Thoracic aorta (tissue), 2 donors: ENCODE measurements around the gene ITGA6. TPM values are rescaled to one million over a fixed set of nuclear protein-coding genes. Genes with fewer than 3 reads are reported as not detected.
A peak's percentile ranks its signal among the peaks of the same experiment; 100 is the strongest.

Experiments used
- ATAC-seq: fragments of 150-250 bp; one replicate; pipeline ENCODE4 v1.8.0; 2017; ENCODE audit warnings: low read depth; ENCODE audit not compliant: insufficient number of reproducible peaks, low FRiP score
- DNase-seq: peaks from one replicate; pipeline ENCODE4 v3.0.0-alpha.2; 2020; ENCODE audit warnings: low spot score
- H3K27ac ChIP-seq, 2 donors: fragments of 200-600 bp; sonication (generic); 1 replicate in 1 of 2; 2 replicates in 1 of 2; pipeline ENCODE4 v1.5.1; 2016; ENCODE audit warnings: mild to moderate bottlenecking in 2 of 2, moderate library complexity in 2 of 2
- H3K27me3 ChIP-seq: fragments of 200-600 bp; sonication (generic); replicated peaks from 2 replicates; pipeline ENCODE4 v1.6.0; 2016; ENCODE audit warnings: mild to moderate bottlenecking; ENCODE audit not compliant: insufficient read depth
- H3K36me3 ChIP-seq: fragments of 200-600 bp; sonication (generic); one replicate; pipeline ENCODE4 v1.5.1; 2016
- H3K4me1 ChIP-seq, 2 donors: fragments of 200-600 bp; sonication (generic); 1 replicate in 1 of 2; 2 replicates in 1 of 2; pipeline versions ENCODE4 v1.5.1 to v1.6.0; 2016; ENCODE audit warnings: low read depth in 2 of 2, mild to moderate bottlenecking in 1 of 2; ENCODE audit not compliant: control insufficient read depth in 1 of 2
- H3K4me3 ChIP-seq: fragments of 200-600 bp; sonication (generic); 2 replicates; pipeline ENCODE4 v1.5.1; 2016; ENCODE audit warnings: mild to moderate bottlenecking
- H3K9me3 ChIP-seq: fragments of 200-600 bp; sonication (generic); 2 replicates; pipeline ENCODE4 v1.5.1; 2016
- CTCF ChIP-seq: fragments of 200-600 bp; sonication (generic); IDR thresholded peaks from one replicate; pipeline ENCODE4 v1.5.1; 2019; ENCODE audit warnings: antibody characterized with exemption
- total RNA-seq, 2 donors: library from RNA; depleted of rRNA; stranded (reverse); fragments of >200 nt; gene quantifications; one replicate each; pipeline versions ENCODE4 v1.1.0 to v1.2.3, GENCODE V29; 2016

ITGA6 gene
- total RNA-seq, 2 donors from 2014 or later: 20.2 to 27.3 TPM

- ATAC-seq (no peak), DNase-seq (no peak)
- no peaks in the 10 kb centered on the region for H3K27me3 ChIP-seq
- no peak overlapping the region for H3K27ac ChIP-seq
- H3K9me3 ChIP-seq: no peaks in the 10 kb centered on the region
- no peak for TF ChIP-seq CTCF
- peaks cover 5 to 9% of the 10 kb centered on the region in 2 donors for H3K4me1 ChIP-seq
- H3K36me3 ChIP-seq: no peaks in the 10 kb centered on the region
- H3K4me3 ChIP-seq: no peak overlapping the region
Measured at GRCh38 chr2:172435606-172435911, 8.2 kb downstream of the ITGA6 start.

- no peak for ATAC-seq
- no peaks in the 10 kb centered on the region for H3K9me3 ChIP-seq
Measured at GRCh38 chr2:172436889-172437288, 9.5 kb downstream of the ITGA6 start.

GRCh38 chr2:172437419-172438341 lies 10.3 kb downstream of the ITGA6 start:
- ATAC-seq: no peak
- peaks cover 0 to 4% of the 10 kb centered on the region in 2 donors for H3K4me1 ChIP-seq

More at GRCh38 chr2:172436889-172437288, 9.5 kb downstream of the ITGA6 start:
- no peaks in the 10 kb centered on the region for H3K27me3 ChIP-seq
- H3K4me3 ChIP-seq: no peak overlapping the region
- DNase-seq: no peak
- peaks cover 2 to 4% of the 10 kb centered on the region in 2 donors for H3K4me1 ChIP-seq
- no peak overlapping the region for H3K27ac ChIP-seq
- TF ChIP-seq CTCF: no peak
- H3K36me3 ChIP-seq: no peaks in the 10 kb centered on the region

GRCh38 chr2:172438741-172439508 lies 11.5 kb downstream of the ITGA6 start:
- H3K27ac ChIP-seq: no peak overlapping the region
- TF ChIP-seq CTCF: no peak
- ATAC-seq: no peak

More at GRCh38 chr2:172437419-172438341, 10.3 kb downstream of the ITGA6 start:
- Histone ChIP-seq H3K27ac (no peak overlapping the region), H3K4me3 (peak overlapping the region; percentile 38), H3K9me3 (no peaks in the 10 kb centered on the region), H3K27me3 (no peaks in the 10 kb centered on the region), H3K36me3 (no peaks in the 10 kb centered on the region)
- no peak for TF ChIP-seq CTCF
- no peak for DNase-seq

GRCh38 chr2:172439509-172439860 lies 12.1 kb downstream of the ITGA6 start:
- Histone ChIP-seq H3K27me3 (no peaks in the 10 kb centered on the region), H3K36me3 (no peaks in the 10 kb centered on the region), H3K4me3 (no peak overlapping the region), H3K4me1 (peaks cover 0 to 4% of the 10 kb centered on the region in 2 donors), H3K9me3 (no peaks in the 10 kb centered on the region), H3K27ac (no peak overlapping the region)
- no peak for TF ChIP-seq CTCF
- ATAC-seq (no peak), DNase-seq (no peak)

More at GRCh38 chr2:172438741-172439508, 11.5 kb downstream of the ITGA6 start:
- H3K4me3 ChIP-seq: no peak overlapping the region
- no peak for DNase-seq
- H3K9me3 ChIP-seq: no peaks in the 10 kb centered on the region
- peaks cover 0 to 4% of the 10 kb centered on the region in 2 donors for H3K4me1 ChIP-seq
- no peaks in the 10 kb centered on the region for H3K36me3 ChIP-seq
- H3K27me3 ChIP-seq: no peaks in the 10 kb centered on the region
